GM12878 (cell line): Measurements from ENCODE around the gene BCAT1. TPM values are rescaled to one million over a fixed set of nuclear protein-coding genes. Genes with fewer than 3 reads are reported as not detected.

Experiments
- ATAC-seq: fragments of 200-7000 bp; cut with Tn5 transposase; 3 replicates; pipeline ENCODE4 v1.9.1; 2020; ENCODE audit warnings: mild to moderate bottlenecking, moderate library complexity
- BruUV-seq: library from RNA; stranded (reverse); fragments of 400-500 nt; replicated peaks from 2 replicates; lab custom pipeline; 2021; lab: Mats Ljungman, UMichigan
- CTCF ChIA-PET: fragments of 300-600 bp; sonication (Branson Sonifier 250); formaldehyde crosslinking; extraction: SDS; loops from one replicate; lab custom pipeline; 2021; ENCODE audit warnings: inconsistent platforms; lab: Yijun Ruan, JAX
- POLR2A ChIA-PET: fragments of 350-600 bp; formaldehyde crosslinking; extraction: SDS; loops from one replicate; lab custom pipeline; 2021; ENCODE audit warnings: inconsistent platforms; lab: Charles Lee
- RAD21 ChIA-PET: fragments of 300-600 bp; sonication (Branson Sonifier 250); formaldehyde crosslinking; loops from one replicate; lab custom pipeline; 2023; ENCODE audit warnings: antibody characterized with exemption; ENCODE audit not compliant: unreplicated experiment; lab: Charles Lee
- SMC1A ChIA-PET: fragments of 300-600 bp; sonication (Branson Sonifier 250); formaldehyde crosslinking; loops from one replicate; lab custom pipeline; 2023; ENCODE audit not compliant: unreplicated experiment, uncharacterized antibody; lab: Charles Lee
- DNase-seq: peaks from one replicate; pipeline ENCODE4 v3.0.0-alpha.2; 2011; ENCODE audit warnings: low read depth, low spot score
- FAIRE-seq: peaks from 3 replicates; lab custom pipeline; 2011; peaks lifted over from hg19 to GRCh38; lab: Jason Lieb, UNC
- H2AFZ ChIP-seq: 2 replicates; pipeline ENCODE4 v1.6.0; 2011; ENCODE audit warnings: low read depth, low read length, control low read depth; ENCODE audit not compliant: control insufficient read depth
- H3K27ac ChIP-seq: 2 replicates; pipeline ENCODE4 v1.5.1; 2011; ENCODE audit warnings: control low read depth; ENCODE audit not compliant: control insufficient read depth, insufficient read depth
- H3K27me3 ChIP-seq, 2 experiments: replicated peaks in 1 of 2; 2 replicates each; pipeline versions ENCODE4 v1.6.0 to v1.6.1; 2011; ENCODE audit warnings: low read length in 1 of 2; ENCODE audit not compliant: control insufficient read depth in 2 of 2, insufficient read depth in 2 of 2
- H3K36me3 ChIP-seq, 2 experiments: 2 replicates each; pipeline ENCODE4 v1.5.1; 2011; ENCODE audit warnings: low read length in 1 of 2; ENCODE audit not compliant: control insufficient read depth in 2 of 2, insufficient read depth in 2 of 2
- H3K4me1 ChIP-seq: 2 replicates; pipeline ENCODE4 v1.6.1; 2011; ENCODE audit warnings: mild to moderate bottlenecking, low read length, moderate library complexity, mixed read lengths; ENCODE audit not compliant: control insufficient read depth, insufficient read depth
- H3K4me2 ChIP-seq: 2 replicates; pipeline ENCODE4 v1.6.0; 2011; ENCODE audit warnings: control low read depth; ENCODE audit not compliant: control insufficient read depth, insufficient read depth
- H3K4me3 ChIP-seq: fragments of 200-600 bp; sonication (generic); 2 replicates; pipeline ENCODE4 v1.5.1; 2016
- H3K79me2 ChIP-seq: 2 replicates; pipeline ENCODE4 v1.6.0; 2011; ENCODE audit warnings: low read length; ENCODE audit not compliant: control insufficient read depth, insufficient read depth
- H3K9ac ChIP-seq: 2 replicates; pipeline ENCODE4 v1.8.0; 2011; ENCODE audit warnings: low read length, control low read depth, mixed read lengths; ENCODE audit not compliant: control insufficient read depth, insufficient read depth
- H3K9me3 ChIP-seq: replicated peaks from 3 replicates; pipeline ENCODE4 v1.5.1; 2011; ENCODE audit warnings: mild to moderate bottlenecking, low read length; ENCODE audit not compliant: control insufficient read depth, insufficient read depth
- H4K20me1 ChIP-seq: 2 replicates; pipeline ENCODE4 v1.6.0; 2011; ENCODE audit not compliant: control insufficient read depth, insufficient read depth
- ELK1 ChIP-seq: IDR thresholded peaks from 2 replicates; pipeline ENCODE4 v1.6.1; 2012; ENCODE audit warnings: low read depth, low read length, improper control_type of control experiment
- IRF3 ChIP-seq: fragments of 450-650 bp; IDR thresholded peaks from 2 replicates; pipeline ENCODE4 v1.6.1; 2014; ENCODE audit warnings: mild to moderate bottlenecking
- RELB ChIP-seq: fragments of 450-650 bp; IDR thresholded peaks from 2 replicates; pipeline ENCODE4 v1.6.1; 2017; ENCODE audit warnings: low read depth, mild to moderate bottlenecking, moderate library complexity
- SKIL ChIP-seq: fragments of 450-650 bp; IDR thresholded peaks from 2 replicates; pipeline ENCODE4 v1.6.1; 2017; ENCODE audit warnings: mild to moderate bottlenecking, low read depth, inconsistent platforms; ENCODE audit not compliant: poor library complexity, severe bottlenecking
- SMAD5 ChIP-seq: IDR thresholded peaks from 2 replicates; pipeline ENCODE4 v1.6.1; 2016; ENCODE audit warnings: antibody characterized with exemption, low read depth
- SRF ChIP-seq, 2 experiments: IDR thresholded peaks; 2 replicates each; pipeline ENCODE4 v1.6.1; 2011; ENCODE audit warnings: low read depth in 2 of 2, low read length in 2 of 2, mild to moderate bottlenecking in 1 of 2, moderate library complexity in 1 of 2
- STAT1 ChIP-seq: fragments of 450-650 bp; conservative IDR thresholded peaks from 2 replicates; pipeline ENCODE4 v1.6.1; 2014; ENCODE audit warnings: antibody characterized with exemption, mild to moderate bottlenecking
- YBX1 ChIP-seq: fragments of 450-650 bp; IDR thresholded peaks from 2 replicates; pipeline ENCODE4 v1.6.1; 2016; ENCODE audit warnings: antibody characterized with exemption
- ZNF217 ChIP-seq: fragments of 450-650 bp; IDR thresholded peaks from 2 replicates; pipeline ENCODE4 v1.6.1; 2017; ENCODE audit warnings: antibody characterized with exemption, mild to moderate bottlenecking
- WGBS: methylation state at CpG from one replicate; pipeline ENCODE4 v1.1.6; 2016; ENCODE audit warnings: low lambda C conversion rate; ENCODE audit not compliant: insufficient replicate concordance, insufficient coverage; ENCODE audit errors: missing lambda C conversion rate; 5-methylcytosine and 5-hydroxymethylcytosine counted together
- in situ Hi-C: fragments of 300-500 bp; cut with MboI; formaldehyde crosslinking; loops from 9 replicates; pipeline ENCODE4 v1.14.3; 2018; ENCODE audit warnings: mixed read lengths
- intact Hi-C: fragments of 100-400 bp; cut with micrococcal nuclease; formaldehyde crosslinking; loops from one replicate; pipeline ENCODE4 v1.14.2; 2022; ENCODE audit not compliant: unreplicated experiment
- polyA plus RNA-seq, 11 experiments: library from polyadenylated mRNA; depleted of rRNA in 4 of 11; unstranded in 6 of 11; stranded (reverse) in 5 of 11; fragments of >200 nt; fragmentation: Nextera tagmentation in 4 of 11; fragmentation: Illumina TruSeq in 1 of 11; extraction: Ambion mirVana in 4 of 11; extraction: Trizol in 1 of 11; gene quantifications; 1 replicate in 1 of 11; 2 replicates in 10 of 11; pipeline versions ENCODE4 v1.2.1 to v1.2.3, GENCODE V29; 2011 to 2016; ENCODE audit warnings: inconsistent platforms in 2 of 11, missing spikeins in 2 of 11, low read depth in 1 of 11
- total RNA-seq, 4 experiments: library from RNA; depleted of rRNA in 3 of 4; stranded (reverse); fragments of >200 nt in 3 of 4; fragmentation: Illumina TruSeq in 1 of 4; extraction: Trizol in 1 of 4; gene quantifications; 2 replicates each; pipeline versions ENCODE4 v1.2.1 to v1.2.3, GENCODE V29; 2013 to 2021

BCAT1 gene
- total and polyA plus RNA-seq, 10 of the 15 experiments (the other 5 are each of a cell fraction or from before 2014, with no cell fraction given), result 26.2 to 187 (median 81.9) TPM

GRCh38 chr12:24776861-24777260 lies 172.0 kb downstream of the BCAT1 start:
- in situ Hi-C loops, result no loop called here
- no peaks in the 10 kb centered on the region for H3K79me2 ChIP-seq
- no peak for FAIRE-seq
- no peaks in the 10 kb centered on the region for H3K27me3 ChIP-seq
- ATAC-seq, result no peak
- H3K9me3 ChIP-seq, result no peaks in the 10 kb centered on the region; the same call in 2 of the 3 replicates
- POLR2A ChIA-PET, result interaction anchor here (0.5 to 1.2 kb wide), 4 partner anchors 8 to 1571 kb away, joined by 3 to 5 read pairs (median 3); no protein-coding TSS in a partner anchor
- SMC1A ChIA-PET, result interaction anchor here (0.6 to 2.3 kb wide), 5 partner anchors 8 to 1572 kb away, joined by 3 to 6 read pairs (median 3); no protein-coding TSS in a partner anchor
- no peak for DNase-seq
- no peak overlapping the region for H2AFZ ChIP-seq
- no peak overlapping the region for H3K4me3 ChIP-seq
- CTCF ChIA-PET, result interaction anchor here (0.6 kb wide), 1 partner anchor 8 kb away, joined by 3 read pairs; no protein-coding TSS in a partner anchor
- no peak overlapping the region for H3K4me2 ChIP-seq
- TF ChIP-seq YBX1 (no peak), STAT1 (no peak)
- H3K9ac ChIP-seq, result no peak overlapping the region
- no peaks in the 10 kb centered on the region for H3K4me1 ChIP-seq
- no peak overlapping the region for H3K27ac ChIP-seq
- H4K20me1 ChIP-seq, result no peaks in the 10 kb centered on the region; the same call in 1 of the 2 replicates
- RAD21 ChIA-PET, result interaction anchor here (0.7 to 2.5 kb wide), 4 partner anchors 61 to 1511 kb away, joined by 3 to 8 read pairs (median 3); no protein-coding TSS in a partner anchor
- intact Hi-C loops, result loop anchor here (5.0 kb wide), 1 partner anchor 180 kb away; no protein-coding TSS in a partner anchor
- H3K36me3 ChIP-seq, result no peaks in the 10 kb centered on the region
- no TSS peak for BruUV-seq
- 45% methylated on average over 2 of the region's 2 CpGs for WGBS

GRCh38 chr12:24775073-24775472 lies 173.8 kb downstream of the BCAT1 start:
- no peak overlapping the region for H3K27ac ChIP-seq
- ChIA-PET RAD21 (no interaction called here), POLR2A (no interaction called here), SMC1A (no interaction called here), CTCF (no interaction called here)
- in situ Hi-C loops (no loop called here), intact Hi-C loops (loop anchor here (5.0 kb wide), 1 partner anchor 178 kb away; no protein-coding TSS in a partner anchor)
- H3K27me3 ChIP-seq, result no peaks in the 10 kb centered on the region
- FAIRE-seq, result no peak
- H4K20me1 ChIP-seq, result no peaks in the 10 kb centered on the region; the same call in 1 of the 2 replicates
- H3K4me1 ChIP-seq, result no peaks in the 10 kb centered on the region
- no peak for ATAC-seq
- WGBS, result 22% methylated on average over 5 of the region's 5 CpGs
- H3K36me3 ChIP-seq, result no peaks in the 10 kb centered on the region
- no peak overlapping the region for H3K4me2 ChIP-seq
- H3K4me3 ChIP-seq, result no peak overlapping the region
- BruUV-seq, result no TSS peak
- H2AFZ ChIP-seq, result no peak overlapping the region
- DNase-seq, result no peak
- H3K79me2 ChIP-seq, result no peaks in the 10 kb centered on the region
- no peaks in the 10 kb centered on the region; the same call in 2 of the 3 replicates for H3K9me3 ChIP-seq
- H3K9ac ChIP-seq, result no peak overlapping the region
- TF ChIP-seq IRF3, result no peak
- no peak for TF ChIP-seq RELB
- no peak for TF ChIP-seq SKIL
- TF ChIP-seq ZNF217, result no peak
- TF ChIP-seq SMAD5, result no peak
- no peak for TF ChIP-seq SRF (IDR thresholded peaks at IDR 0.05; ENCODE audit: low read depth in 2 of 2, low read length in 2 of 2)
- TF ChIP-seq ELK1, result no peak
